HepG2 (cell line): ENCODE measurements around the gene SLC25A25. TPM values are rescaled to one million over a fixed set of nuclear protein-coding genes. Genes with fewer than 3 reads are reported as not detected.
A peak's percentile ranks its signal among the peaks of the same experiment; 100 is the strongest.

ENCODE experiments used
- AGO2 ChIP-seq: fragments of 200-400 bp; formaldehyde crosslinking; optimal IDR thresholded peaks from 2 replicates; pipeline ENCODE3; 2017; ENCODE audit warnings: mild to moderate bottlenecking, low read depth, low read length, moderate library complexity
- HES4 ChIP-seq: sonication (generic); formaldehyde crosslinking; IDR thresholded peaks from 2 replicates; pipeline ENCODE4 v1.9.0; 2021; ENCODE audit warnings: mild to moderate bottlenecking, missing genetic modification reagents, borderline replicate concordance
- HOXD1 ChIP-seq: sonication (generic); formaldehyde crosslinking; IDR thresholded peaks from 2 replicates; pipeline ENCODE4 v1.5.0; 2020; ENCODE audit warnings: missing genetic modification reagents
- KMT2B ChIP-seq: IDR thresholded peaks from 2 replicates; pipeline ENCODE4 v1.6.1; 2016; ENCODE audit warnings: missing genetic modification reagents, missing compliant biosample characterization
- SMARCC2 ChIP-seq: fragments of 450-650 bp; IDR thresholded peaks from 2 replicates; pipeline ENCODE4 v1.6.1; 2017; ENCODE audit warnings: antibody characterized with exemption, mild to moderate bottlenecking
- TERF1 ChIP-seq: sonication (generic); formaldehyde crosslinking; IDR thresholded peaks from 2 replicates; pipeline ENCODE4 v1.8.0; 2022; ENCODE audit warnings: mild to moderate bottlenecking, missing genetic modification reagents, moderate library complexity
- ZMAT3 ChIP-seq: sonication (generic); formaldehyde crosslinking; conservative IDR thresholded peaks from 2 replicates; pipeline ENCODE4 v1.7.0; 2021; ENCODE audit warnings: missing genetic modification reagents
- ZNF20 ChIP-seq: sonication (generic); formaldehyde crosslinking; IDR thresholded peaks from 2 replicates; pipeline ENCODE4 v1.4.0; 2020; ENCODE audit warnings: mild to moderate bottlenecking, moderate library complexity, missing genetic modification reagents
- ZNF430 ChIP-seq: sonication (generic); formaldehyde crosslinking; IDR thresholded peaks from 2 replicates; pipeline ENCODE4 v1.9.0; 2021; ENCODE audit warnings: mild to moderate bottlenecking, missing genetic modification reagents
- ZNF615 ChIP-seq: sonication (generic); formaldehyde crosslinking; IDR thresholded peaks from 2 replicates; pipeline ENCODE4 v1.5.0; 2020; ENCODE audit warnings: mild to moderate bottlenecking, missing genetic modification reagents, borderline replicate concordance
- ZNF800 ChIP-seq: sonication (generic); formaldehyde crosslinking; IDR thresholded peaks from 2 replicates; pipeline ENCODE4 v1.4.0; 2020; ENCODE audit warnings: missing genetic modification reagents
- ZNF816 ChIP-seq: sonication (generic); formaldehyde crosslinking; IDR thresholded peaks from 2 replicates; pipeline ENCODE4 v1.8.0; 2022; ENCODE audit warnings: missing genetic modification reagents, mild to moderate bottlenecking, borderline replicate concordance
- polyA plus RNA-seq, 8 experiments: library from polyadenylated mRNA; depleted of rRNA in 3 of 8; stranded (reverse) in 7 of 8; unstranded in 1 of 8; fragments of >200 nt; fragmentation: Illumina TruSeq in 4 of 8; extraction: Trizol in 4 of 8; gene quantifications; 2 replicates each; pipeline versions ENCODE4 v1.2.1 to v1.2.3, GENCODE V29; 2011 to 2016; ENCODE audit warnings: low read depth in 4 of 8, missing spikeins in 1 of 8, mixed read lengths in 1 of 8; ENCODE audit not compliant: insufficient read depth in 1 of 8
- total RNA-seq, 5 experiments: library from RNA; depleted of rRNA; stranded (reverse); fragments of >200 nt; fragmentation: Illumina TruSeq; extraction: Trizol; gene quantifications; 2 replicates each; pipeline ENCODE4 v1.2.3, GENCODE V29; 2016; ENCODE audit warnings: low read depth in 1 of 5
- TF ChIP-seq, protein P1 (sequence below), 2 experiments: sonication (generic) in 1 of 2; formaldehyde crosslinking in 1 of 2; IDR thresholded peaks; 2 replicates each; pipeline versions ENCODE4 v1.4.0 to v1.6.1; 2016 to 2020; ENCODE audit warnings: borderline replicate concordance in 1 of 2, low read depth in 1 of 2, mild to moderate bottlenecking in 1 of 2, missing genetic modification reagents in 1 of 2
- TF ChIP-seq, protein P2 (sequence below): sonication (generic); formaldehyde crosslinking; IDR thresholded peaks from 2 replicates; pipeline ENCODE4 v1.4.0; 2020; ENCODE audit warnings: missing genetic modification reagents, borderline replicate concordance
- TF ChIP-seq, protein P3 (sequence below): sonication (generic); formaldehyde crosslinking; IDR thresholded peaks from 2 replicates; pipeline ENCODE4 v1.5.1; 2020; ENCODE audit warnings: missing genetic modification reagents, mild to moderate bottlenecking, borderline replicate concordance

The SLC25A25 gene
- total and polyA plus RNA-seq, 2 of the 13 experiments (the other 11 are each of a cell fraction or from before 2014, with no cell fraction given): 10.5 to 24.8 TPM

DNA sequence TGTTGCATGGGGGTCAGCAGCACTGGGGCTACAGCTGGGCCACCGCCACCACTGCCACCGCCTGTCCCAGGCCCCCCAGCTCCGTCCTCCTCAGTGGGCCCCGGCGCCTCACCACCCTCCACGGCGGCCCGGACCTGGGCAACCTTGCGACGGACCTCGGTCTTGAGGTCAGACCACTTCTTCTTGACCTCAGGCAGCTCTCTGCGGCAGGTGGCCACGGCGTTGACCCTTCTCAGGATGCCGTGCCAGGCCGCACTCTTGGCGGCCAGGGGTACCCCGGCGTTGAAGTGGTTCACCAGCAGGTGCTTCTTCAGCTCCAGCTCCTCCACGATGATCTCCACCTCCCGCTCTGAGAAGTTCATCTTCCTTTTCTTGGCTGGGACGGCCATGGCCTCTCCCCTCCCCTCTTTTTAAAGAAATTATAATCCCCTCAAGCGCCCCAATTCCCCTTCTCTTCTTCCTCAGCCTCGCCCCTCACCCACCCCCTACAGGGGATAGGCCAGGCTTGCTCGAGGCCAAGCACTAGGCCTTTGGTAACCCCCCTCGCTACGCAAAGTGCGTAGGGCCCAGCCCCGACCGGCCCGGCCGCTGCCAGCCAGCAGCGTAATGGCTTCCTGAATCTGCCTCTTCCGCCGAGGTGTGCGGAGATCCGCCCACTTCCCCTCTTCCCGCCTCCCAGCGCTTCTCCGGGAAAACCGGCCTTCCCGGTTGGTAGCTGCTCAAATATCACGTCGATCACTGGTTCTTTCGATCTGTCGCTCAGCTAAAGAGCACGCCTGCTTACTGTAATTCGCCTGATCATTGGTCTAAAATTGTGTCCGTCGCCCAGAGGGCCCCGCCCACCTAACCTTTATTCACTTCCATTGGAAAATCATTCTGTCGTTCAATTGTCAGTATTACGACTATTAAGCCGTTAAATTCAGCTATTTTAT, 1.1 kb upstream of the SLC25A25 start, which contains the start of gene NAIF1 (continued):
- TF ChIP-seq, protein P1, sequence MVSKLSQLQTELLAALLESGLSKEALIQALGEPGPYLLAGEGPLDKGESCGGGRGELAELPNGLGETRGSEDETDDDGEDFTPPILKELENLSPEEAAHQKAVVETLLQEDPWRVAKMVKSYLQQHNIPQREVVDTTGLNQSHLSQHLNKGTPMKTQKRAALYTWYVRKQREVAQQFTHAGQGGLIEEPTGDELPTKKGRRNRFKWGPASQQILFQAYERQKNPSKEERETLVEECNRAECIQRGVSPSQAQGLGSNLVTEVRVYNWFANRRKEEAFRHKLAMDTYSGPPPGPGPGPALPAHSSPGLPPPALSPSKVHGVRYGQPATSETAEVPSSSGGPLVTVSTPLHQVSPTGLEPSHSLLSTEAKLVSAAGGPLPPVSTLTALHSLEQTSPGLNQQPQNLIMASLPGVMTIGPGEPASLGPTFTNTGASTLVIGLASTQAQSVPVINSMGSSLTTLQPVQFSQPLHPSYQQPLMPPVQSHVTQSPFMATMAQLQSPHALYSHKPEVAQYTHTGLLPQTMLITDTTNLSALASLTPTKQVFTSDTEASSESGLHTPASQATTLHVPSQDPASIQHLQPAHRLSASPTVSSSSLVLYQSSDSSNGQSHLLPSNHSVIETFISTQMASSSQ (IDR thresholded peaks at IDR 0.05; ENCODE audit: low read depth): no peak
- TF ChIP-seq, protein P1 (CRISPR knock-in tag; IDR thresholded peaks at IDR 0.05; ENCODE audit: borderline replicate concordance): peak; percentile 47; the same call in 1 of the 2 replicates
- TF ChIP-seq ZNF816 (CRISPR knock-in tag): no peak
- TF ChIP-seq ZMAT3 (CRISPR knock-in tag): 0 out of 2 replicates have a peak, but pooled peaks have one; percentile 8
- no peak for TF ChIP-seq ZNF430 (CRISPR knock-in tag)
- no peak for TF ChIP-seq SMARCC2
- no peak for TF ChIP-seq ZNF20 (CRISPR knock-in tag)
- TF ChIP-seq HOXD1: no peak
- TF ChIP-seq ZNF800 (CRISPR knock-in tag): peak; percentile 26; the same call in 1 of the 2 replicates
- peak; percentile 47 for TF ChIP-seq AGO2
- TF ChIP-seq, protein P2, sequence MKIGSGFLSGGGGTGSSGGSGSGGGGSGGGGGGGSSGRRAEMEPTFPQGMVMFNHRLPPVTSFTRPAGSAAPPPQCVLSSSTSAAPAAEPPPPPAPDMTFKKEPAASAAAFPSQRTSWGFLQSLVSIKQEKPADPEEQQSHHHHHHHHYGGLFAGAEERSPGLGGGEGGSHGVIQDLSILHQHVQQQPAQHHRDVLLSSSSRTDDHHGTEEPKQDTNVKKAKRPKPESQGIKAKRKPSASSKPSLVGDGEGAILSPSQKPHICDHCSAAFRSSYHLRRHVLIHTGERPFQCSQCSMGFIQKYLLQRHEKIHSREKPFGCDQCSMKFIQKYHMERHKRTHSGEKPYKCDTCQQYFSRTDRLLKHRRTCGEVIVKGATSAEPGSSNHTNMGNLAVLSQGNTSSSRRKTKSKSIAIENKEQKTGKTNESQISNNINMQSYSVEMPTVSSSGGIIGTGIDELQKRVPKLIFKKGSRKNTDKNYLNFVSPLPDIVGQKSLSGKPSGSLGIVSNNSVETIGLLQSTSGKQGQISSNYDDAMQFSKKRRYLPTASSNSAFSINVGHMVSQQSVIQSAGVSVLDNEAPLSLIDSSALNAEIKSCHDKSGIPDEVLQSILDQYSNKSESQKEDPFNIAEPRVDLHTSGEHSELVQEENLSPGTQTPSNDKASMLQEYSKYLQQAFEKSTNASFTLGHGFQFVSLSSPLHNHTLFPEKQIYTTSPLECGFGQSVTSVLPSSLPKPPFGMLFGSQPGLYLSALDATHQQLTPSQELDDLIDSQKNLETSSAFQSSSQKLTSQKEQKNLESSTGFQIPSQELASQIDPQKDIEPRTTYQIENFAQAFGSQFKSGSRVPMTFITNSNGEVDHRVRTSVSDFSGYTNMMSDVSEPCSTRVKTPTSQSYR (CRISPR knock-in tag): peak; percentile 82
- no peak for TF ChIP-seq TERF1
- no peak for TF ChIP-seq KMT2B (CRISPR knock-in tag)
- TF ChIP-seq ZNF615: no peak
- TF ChIP-seq, protein P3, sequence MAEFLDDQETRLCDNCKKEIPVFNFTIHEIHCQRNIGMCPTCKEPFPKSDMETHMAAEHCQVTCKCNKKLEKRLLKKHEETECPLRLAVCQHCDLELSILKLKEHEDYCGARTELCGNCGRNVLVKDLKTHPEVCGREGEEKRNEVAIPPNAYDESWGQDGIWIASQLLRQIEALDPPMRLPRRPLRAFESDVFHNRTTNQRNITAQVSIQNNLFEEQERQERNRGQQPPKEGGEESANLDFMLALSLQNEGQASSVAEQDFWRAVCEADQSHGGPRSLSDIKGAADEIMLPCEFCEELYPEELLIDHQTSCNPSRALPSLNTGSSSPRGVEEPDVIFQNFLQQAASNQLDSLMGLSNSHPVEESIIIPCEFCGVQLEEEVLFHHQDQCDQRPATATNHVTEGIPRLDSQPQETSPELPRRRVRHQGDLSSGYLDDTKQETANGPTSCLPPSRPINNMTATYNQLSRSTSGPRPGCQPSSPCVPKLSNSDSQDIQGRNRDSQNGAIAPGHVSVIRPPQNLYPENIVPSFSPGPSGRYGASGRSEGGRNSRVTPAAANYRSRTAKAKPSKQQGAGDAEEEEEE (CRISPR knock-in tag): no peak
- TF ChIP-seq HES4 (CRISPR knock-in tag): 0 out of 2 replicates have a peak, but pooled peaks have one; percentile 54
